Umbilical cord (tissue), 2 donors: Measurements from ENCODE around the gene ALK. TPM values are rescaled to one million over a fixed set of nuclear protein-coding genes. Genes with fewer than 3 reads are reported as not detected.

Experiments
- DNase-seq: peaks from one replicate; pipeline ENCODE4 v3.0.0-alpha.2; 2015; ENCODE audit warnings: low spot score
- total RNA-seq: library from RNA; depleted of rRNA; stranded (reverse); fragments of >200 nt; gene quantifications from one replicate; pipeline ENCODE4 v1.2.3, GENCODE V29; 2014; ENCODE audit warnings: low replicate concordance; ENCODE audit not compliant: insufficient read depth

Gene ALK
- total RNA-seq, 1 donor from 2014 or later, result 1.2 TPM

GRCh38 chr2:29579495-29580169 is 341.8 kb downstream of the ALK start:
- DNase-seq, result no peak

DNA sequence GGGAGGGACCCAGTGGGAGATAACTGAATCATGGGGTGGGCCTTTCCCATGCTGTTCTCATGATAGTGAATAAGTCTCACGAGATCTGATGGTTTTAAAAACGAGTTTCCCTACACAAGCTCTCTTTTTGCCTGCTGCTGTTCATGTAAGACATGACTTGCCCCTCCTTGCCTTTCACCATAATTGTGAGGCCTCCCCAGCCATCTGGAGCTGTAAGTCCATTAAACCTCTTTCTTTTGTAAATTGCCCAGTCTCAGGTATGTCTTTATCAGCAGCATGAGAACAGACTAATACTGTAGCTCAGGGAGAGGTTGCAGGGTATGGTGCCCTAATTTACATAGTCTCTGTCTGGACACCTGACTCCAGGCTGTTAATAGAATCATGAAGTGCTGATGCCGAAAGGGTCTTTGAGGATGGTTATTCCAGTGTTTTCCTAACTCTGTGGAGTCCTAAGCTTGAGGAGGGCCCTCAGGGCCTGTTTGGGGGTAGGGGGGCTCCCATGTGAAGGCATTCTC is 343.2 kb downstream of the ALK start:
- no peak for DNase-seq

- DNase-seq, result peak; percentile 8
Observed at GRCh38 chr2:29576231-29576630, 345.2 kb downstream of the ALK start.

DNA sequence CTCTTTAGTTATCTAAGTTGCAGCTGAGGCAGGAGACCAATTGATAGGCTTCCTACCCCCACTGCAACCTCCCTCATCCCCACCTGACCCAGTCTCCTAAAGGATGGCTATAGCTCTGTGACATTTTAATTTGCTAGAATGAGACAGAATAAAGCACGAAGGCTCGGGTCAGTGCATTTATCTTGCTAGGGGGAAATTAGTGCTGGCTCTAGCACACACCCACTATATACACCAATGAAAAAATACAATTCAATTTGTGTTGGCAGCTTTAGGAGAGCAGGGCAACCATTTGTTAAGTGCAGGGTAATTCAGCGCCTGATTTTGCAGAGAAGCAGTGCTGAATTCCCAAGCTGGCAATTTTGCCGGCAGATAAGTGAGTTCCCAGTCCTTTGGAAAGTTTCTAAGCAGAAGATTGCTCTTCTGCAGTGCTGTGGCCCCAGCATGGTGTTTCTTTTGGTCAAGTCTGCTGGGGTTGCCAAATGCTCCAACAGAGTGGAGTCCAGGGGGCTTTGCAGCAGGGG is 346.0 kb downstream of the ALK start:
- DNase-seq, result no peak

DNA sequence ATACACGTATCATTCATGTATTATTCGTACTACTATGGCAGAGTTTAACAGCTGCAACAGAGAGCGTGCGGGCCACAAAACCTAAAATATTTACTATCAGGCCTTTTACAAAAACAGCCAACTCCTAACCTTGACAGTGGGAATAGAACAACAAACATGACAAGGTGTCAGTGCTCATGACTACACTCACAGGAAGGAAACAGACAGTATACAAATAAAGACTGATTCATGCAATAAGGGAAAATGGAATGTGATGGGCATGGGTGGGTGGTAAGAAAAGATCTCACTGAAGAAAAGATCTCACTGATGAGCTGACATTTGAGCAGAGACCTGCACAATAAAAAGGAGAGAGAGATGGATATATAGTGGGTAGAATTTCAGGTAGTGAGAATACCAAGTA is 347.8 kb downstream of the ALK start:
- DNase-seq, result no peak

- no peak for DNase-seq
Observed at GRCh38 chr2:29573147-29573546, 348.2 kb downstream of the ALK start.

DNA sequence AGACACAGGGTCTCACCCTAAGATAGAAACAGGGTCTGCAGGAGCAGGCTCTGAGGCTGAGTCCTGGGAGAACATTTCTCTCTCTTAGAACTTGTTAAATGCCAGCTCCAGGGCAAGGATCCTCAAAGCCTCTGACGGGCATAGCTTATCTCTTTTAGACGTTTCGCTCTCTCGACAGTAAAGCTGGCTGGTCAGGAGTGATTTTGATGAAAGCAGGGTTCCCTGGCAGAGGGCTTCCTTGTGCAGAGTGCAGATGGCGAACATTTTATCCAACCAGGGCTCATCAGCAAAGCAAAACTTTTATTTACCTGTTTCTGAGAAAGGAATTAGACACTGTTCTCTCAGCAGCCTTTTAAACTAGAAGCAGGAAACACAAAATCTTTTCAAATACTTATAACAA is 350.8 kb downstream of the ALK start:
- no peak for DNase-seq

- no peak for DNase-seq
Observed at GRCh38 chr2:29567906-29568520, 353.4 kb downstream of the ALK start.

- no peak for DNase-seq
Observed at GRCh38 chr2:29563697-29564096, 357.7 kb downstream of the ALK start.

DNA sequence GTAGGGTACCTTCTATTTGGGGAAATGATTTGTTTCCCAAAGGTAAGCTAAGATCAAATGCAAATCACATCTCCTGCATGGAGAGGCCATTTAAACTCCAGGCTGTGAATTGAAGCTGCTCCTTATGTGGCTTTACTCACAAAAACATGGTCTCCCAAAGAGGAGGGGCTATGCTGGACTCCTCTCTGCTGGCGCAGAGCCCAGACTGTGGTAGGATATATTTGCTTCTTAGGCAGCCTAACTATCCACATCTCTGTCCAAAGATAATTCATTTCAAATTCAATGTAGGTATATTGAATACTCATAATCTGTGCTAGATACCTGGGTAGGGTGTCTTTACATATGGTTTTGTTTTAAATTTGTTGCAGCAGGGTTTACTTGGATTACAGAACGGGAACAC is 358.5 kb downstream of the ALK start:
- no peak for DNase-seq

GRCh38 chr2:29562319-29562718 is 359.1 kb downstream of the ALK start:
- no peak for DNase-seq

DNA sequence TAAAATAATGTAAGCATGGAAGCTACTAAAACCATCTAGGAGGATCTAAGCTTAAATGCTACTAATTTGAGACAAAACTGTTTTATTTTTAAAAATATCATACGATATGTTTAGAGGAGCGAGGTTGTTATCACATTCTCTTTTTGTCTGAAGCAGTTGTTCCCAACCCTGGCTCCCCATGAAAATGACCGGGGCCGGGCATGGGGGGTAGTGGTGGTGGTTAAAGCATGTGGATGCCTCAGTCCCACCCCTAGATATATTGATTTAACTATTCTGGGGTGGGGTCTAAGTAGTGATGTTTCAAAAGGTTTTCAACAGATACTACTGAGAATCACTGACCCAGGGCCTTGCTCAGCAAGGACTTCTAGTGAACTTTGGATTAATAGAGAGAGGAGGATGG is 359.8 kb downstream of the ALK start:
- no peak for DNase-seq

GRCh38 chr2:29561181-29561580 is 360.2 kb downstream of the ALK start:
- DNase-seq, result peak; percentile 23

GRCh38 chr2:29560566-29560965 is 360.8 kb downstream of the ALK start:
- DNase-seq, result no peak

DNA sequence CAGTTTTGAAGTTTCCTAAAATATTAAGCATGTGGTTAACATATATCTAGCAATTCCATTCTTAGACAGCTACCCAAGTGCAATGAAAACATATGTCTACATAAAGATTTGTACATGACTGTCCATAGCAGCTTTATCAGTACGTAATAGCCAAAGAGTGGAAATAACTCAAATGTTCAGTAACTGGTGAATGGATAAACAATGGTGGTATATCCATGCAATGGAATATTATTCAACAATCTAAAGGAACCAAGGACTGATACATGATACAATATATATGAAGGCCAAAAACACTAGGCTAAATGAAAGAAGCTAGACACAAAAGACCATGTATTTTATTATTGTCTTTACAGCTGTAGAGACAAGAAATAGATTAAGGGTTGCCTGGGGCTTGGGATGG is 361.4 kb downstream of the ALK start:
- DNase-seq, result no peak

DNA sequence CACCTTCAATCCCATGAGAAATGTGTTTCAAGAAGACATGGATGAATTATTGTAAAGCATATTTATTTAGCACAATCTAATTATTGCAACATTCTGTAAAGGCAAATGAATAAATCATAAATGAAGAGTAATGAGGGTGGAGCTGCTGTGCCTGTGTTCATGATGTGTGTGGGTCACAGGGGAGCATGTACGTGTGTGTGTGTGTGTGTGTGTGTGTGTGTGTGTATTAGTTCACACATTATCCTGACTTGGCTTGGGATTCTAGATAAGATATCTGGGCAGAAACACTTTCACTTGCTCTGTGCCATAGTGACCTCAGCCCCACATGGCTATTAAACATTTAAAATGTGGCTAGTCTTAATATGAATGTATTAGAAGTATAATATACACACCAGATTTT is 361.8 kb downstream of the ALK start:
- no peak for DNase-seq

DNA sequence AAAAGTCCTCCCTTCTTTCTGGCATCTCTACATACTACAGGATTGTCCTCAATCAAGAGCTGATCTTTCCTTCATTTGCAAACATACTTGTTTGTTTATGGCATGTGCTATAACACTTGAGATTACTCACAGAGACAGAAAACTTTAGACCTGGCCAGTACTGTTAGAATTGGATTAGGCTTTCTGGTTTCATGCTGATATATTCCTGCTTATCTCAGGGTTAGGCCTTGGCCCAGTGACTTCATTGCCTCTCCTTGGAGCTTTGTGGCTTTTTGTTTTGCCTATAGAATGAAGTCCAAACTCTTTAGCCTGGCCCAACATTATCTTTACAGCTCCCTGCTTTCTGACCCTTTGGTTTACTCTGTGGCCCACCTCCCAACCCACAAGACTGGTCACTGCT is 363.3 kb downstream of the ALK start:
- DNase-seq, result no peak

DNA sequence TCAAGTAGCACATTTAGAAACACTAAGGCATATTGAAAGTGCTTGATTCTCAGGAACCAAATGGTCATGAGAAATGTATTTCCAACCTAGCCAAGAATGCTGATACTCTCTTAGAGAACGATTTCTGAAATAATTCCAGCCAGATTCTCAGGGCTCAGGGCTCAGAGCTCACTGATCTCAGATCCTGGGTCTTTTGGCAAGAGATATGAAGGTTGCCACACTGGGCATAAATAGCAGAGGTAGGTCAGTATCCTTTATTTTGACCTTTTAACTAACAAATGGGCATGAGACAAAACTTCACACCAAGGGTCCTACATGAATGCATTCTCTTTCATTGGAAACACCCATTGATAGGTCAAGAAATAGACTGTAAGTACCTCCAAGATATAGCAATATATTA is 364.1 kb downstream of the ALK start:
- DNase-seq, result peak; percentile 2

GRCh38 chr2:29549069-29549380 is 372.4 kb downstream of the ALK start:
- no peak for DNase-seq

- DNase-seq, result no peak
Observed at GRCh38 chr2:29544917-29545316, 376.5 kb downstream of the ALK start.

DNA sequence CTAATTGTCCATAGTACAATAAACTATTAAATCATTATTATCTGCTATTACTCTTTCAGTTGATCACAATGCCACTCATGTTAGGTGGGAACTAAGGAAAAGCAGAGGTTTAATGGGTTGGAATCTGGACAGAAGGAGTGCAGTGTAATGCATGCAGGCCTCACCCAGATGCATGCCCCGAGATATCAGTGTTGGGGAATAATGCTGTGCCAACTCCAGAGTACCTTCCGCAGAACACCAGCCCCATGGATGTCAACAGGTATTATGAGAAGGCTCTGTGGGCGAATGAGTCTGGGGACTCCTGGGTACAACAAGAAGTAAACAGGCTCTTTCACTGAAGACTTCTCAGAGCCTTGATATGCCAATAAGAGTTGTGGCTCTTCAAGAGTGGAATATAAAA is 377.4 kb downstream of the ALK start:
- no peak for DNase-seq

DNA sequence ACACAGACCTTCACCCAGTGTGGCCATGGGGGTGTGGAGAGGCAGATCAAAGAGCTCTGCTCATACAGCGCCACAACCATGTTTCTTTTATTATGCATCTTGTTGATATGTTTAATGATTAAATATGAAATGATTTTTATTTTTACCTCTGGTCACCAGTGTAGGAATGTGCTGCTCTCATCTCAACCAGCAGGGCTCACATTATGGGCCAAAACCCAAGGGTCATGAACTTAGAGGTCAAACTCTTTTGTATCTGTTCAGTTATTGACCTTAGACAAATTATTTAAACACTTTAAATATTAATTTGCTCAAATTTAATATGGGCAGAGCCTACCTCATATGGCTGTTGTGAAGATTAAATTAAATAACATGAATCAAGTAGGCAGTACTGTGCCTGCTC is 386.2 kb downstream of the ALK start:
- no peak for DNase-seq

GRCh38 chr2:29532436-29532835 is 388.9 kb downstream of the ALK start:
- peak; percentile 83 for DNase-seq

- DNase-seq, result no peak
Observed at GRCh38 chr2:29531626-29532025, 389.8 kb downstream of the ALK start.
